BE2C (cell line): ENCODE data around the gene TC2N.
"Not testable (repeated sequence)": the region's sequence is repeated elsewhere in the genome, so short reads cannot be mapped to it uniquely, and the experiment has no call there.

ENCODE experiments used
- DNase-seq: peaks from one replicate; pipeline ENCODE4 v3.0.0-alpha.2; 2020
- H3K27me3 ChIP-seq: fragments of 250-450 bp; sonication (Bioruptor Pico); 2 replicates; pipeline ENCODE4 v1.5.1; 2020; ENCODE audit warnings: mild to moderate bottlenecking
- H3K36me3 ChIP-seq: fragments of 250-450 bp; sonication (Bioruptor Pico); 2 replicates; pipeline ENCODE4 v1.5.1; 2020; ENCODE audit warnings: mild to moderate bottlenecking
- H3K4me1 ChIP-seq: fragments of 250-450 bp; sonication (Bioruptor Pico); 2 replicates; pipeline ENCODE4 v1.5.1; 2020
- H3K4me3 ChIP-seq: 2 replicates; pipeline ENCODE4 v1.5.1; 2011; ENCODE audit warnings: low read depth, low read length
- H3K9me3 ChIP-seq: fragments of 250-450 bp; sonication (Bioruptor Pico); 2 replicates; pipeline ENCODE4 v1.5.1; 2020
- CTCF ChIP-seq: IDR thresholded peaks from 2 replicates; pipeline ENCODE4 v1.5.1; 2012; ENCODE audit warnings: mild to moderate bottlenecking, low read depth, low read length

Gene TC2N

GRCh38 chr14:91806716-91807115 is 60.6 kb downstream of the TC2N start:
- peaks cover 2% of the 10 kb centered on the region for H3K9me3 ChIP-seq

GRCh38 chr14:91806094-91806493 is 61.2 kb downstream of the TC2N start:
- not testable (repeated sequence) for H3K4me3 ChIP-seq, H3K27me3 ChIP-seq, H3K9me3 ChIP-seq, H3K4me1 ChIP-seq, DNase-seq, H3K36me3 ChIP-seq

More at GRCh38 chr14:91806716-91807115, 60.6 kb downstream of the TC2N start:
- Histone ChIP-seq H3K4me3 (no peak overlapping the region), H3K36me3 (no peaks in the 10 kb centered on the region), H3K27me3 (no peaks in the 10 kb centered on the region), H3K4me1 (no peaks in the 10 kb centered on the region)
- no peak for TF ChIP-seq CTCF
- DNase-seq: no peak

GRCh38 chr14:91805659-91806058 is 61.7 kb downstream of the TC2N start:
- H3K4me3 ChIP-seq: no peak overlapping the region
- no peak for TF ChIP-seq CTCF

GRCh38 chr14:91801358-91801757 is 66.0 kb downstream of the TC2N start:
- H3K27me3 ChIP-seq: no peaks in the 10 kb centered on the region
- no peak overlapping the region for H3K4me3 ChIP-seq
- DNase-seq: no peak
- no peaks in the 10 kb centered on the region for H3K4me1 ChIP-seq
- peaks cover 2% of the 10 kb centered on the region for H3K9me3 ChIP-seq
- no peak for TF ChIP-seq CTCF
- H3K36me3 ChIP-seq: no peaks in the 10 kb centered on the region

More at GRCh38 chr14:91805659-91806058, 61.7 kb downstream of the TC2N start:
- H3K9me3 ChIP-seq: peaks cover 2% of the 10 kb centered on the region
- no peaks in the 10 kb centered on the region for H3K36me3 ChIP-seq
- H3K27me3 ChIP-seq: no peaks in the 10 kb centered on the region
- H3K4me1 ChIP-seq: no peaks in the 10 kb centered on the region
- no peak for DNase-seq

GRCh38 chr14:91796617-91797347 is 70.6 kb downstream of the TC2N start:
- Histone ChIP-seq H3K4me1 (no peaks in the 10 kb centered on the region), H3K9me3 (no peaks in the 10 kb centered on the region), H3K27me3 (peaks cover 30% of the 10 kb centered on the region), H3K36me3 (no peaks in the 10 kb centered on the region), H3K4me3 (no peak overlapping the region)
- no peak for DNase-seq
- TF ChIP-seq CTCF: no peak

- no peaks in the 10 kb centered on the region for H3K36me3 ChIP-seq
- TF ChIP-seq CTCF: no peak
- no peak overlapping the region for H3K4me3 ChIP-seq
- H3K9me3 ChIP-seq: no peaks in the 10 kb centered on the region
- no peak for DNase-seq
- H3K4me1 ChIP-seq: no peaks in the 10 kb centered on the region
- H3K27me3 ChIP-seq: peaks cover 42% of the 10 kb centered on the region
These were observed 73.6 kb downstream of the TC2N start for GRCh38 chr14:91793704-91794103.
